CD4-positive, alpha-beta T cell (primary cell): Measurements from ENCODE around the gene ACLY. TPM values are rescaled to one million over a fixed set of nuclear protein-coding genes. Genes with fewer than 3 reads are reported as not detected.
A peak's percentile ranks its signal among the peaks of the same experiment; 100 is the strongest.
"Not testable (repeated sequence)": the region's sequence is repeated elsewhere in the genome, so short reads cannot be mapped to it uniquely, and the experiment has no call there.

Source experiments
- ATAC-seq: fragments of 200-7000 bp; cut with Tn5 transposase; one replicate; pipeline ENCODE4 v1.10.0; 2022; ENCODE audit warnings: mild to moderate bottlenecking; ENCODE audit not compliant: poor library complexity
- CTCF ChIA-PET: fragments of 350-600 bp; sonication (Branson Sonifier 250); formaldehyde crosslinking; loops from one replicate; lab custom pipeline; 2021; ENCODE audit warnings: antibody characterized with exemption, inconsistent platforms; lab: Charles Lee
- POLR2A ChIA-PET: fragments of 350-600 bp; sonication (Branson Sonifier 250); formaldehyde crosslinking; loops from one replicate; lab custom pipeline; 2021; ENCODE audit warnings: antibody characterized with exemption, inconsistent platforms; lab: Charles Lee
- DNase-seq, 14 experiments: peaks; one replicate each; pipeline ENCODE4 v3.0.0-alpha.2; 2013 to 2020; ENCODE audit warnings: mixed read lengths in 2 of 14
- H3K27ac ChIP-seq, 2 donors: one replicate each; pipeline versions ENCODE4 v1.5.1 to v1.7.0; 2013; ENCODE audit warnings: low read length in 2 of 2, low read depth in 1 of 2, mild to moderate bottlenecking in 1 of 2
- H3K27me3 ChIP-seq, 2 experiments: 1 replicate in 1 of 2; 2 replicates in 1 of 2; pipeline versions ENCODE4 v1.6.1 to v1.7.0; 2013; ENCODE audit warnings: low read length in 2 of 2, control low read depth in 1 of 2, mild to moderate bottlenecking in 1 of 2, moderate library complexity in 1 of 2; ENCODE audit not compliant: insufficient read depth in 2 of 2, control insufficient read depth in 1 of 2
- H3K36me3 ChIP-seq: one replicate; pipeline ENCODE4 v1.6.1; 2013; ENCODE audit warnings: low read length, control low read depth; ENCODE audit not compliant: insufficient read depth
- H3K4me1 ChIP-seq: one replicate; pipeline ENCODE4 v1.6.1; 2013; ENCODE audit warnings: low read length, control low read depth; ENCODE audit not compliant: insufficient read depth
- H3K4me3 ChIP-seq: one replicate; pipeline ENCODE4 v1.5.1; 2013; ENCODE audit warnings: mild to moderate bottlenecking, low read length, moderate library complexity
- H3K9me3 ChIP-seq, 2 experiments: 1 replicate in 1 of 2; 2 replicates in 1 of 2; pipeline versions ENCODE4 v1.6.1 to v1.7.0; 2013; ENCODE audit warnings: low read length in 2 of 2, mild to moderate bottlenecking in 2 of 2, control low read depth in 1 of 2, moderate library complexity in 1 of 2; ENCODE audit not compliant: control insufficient read depth in 1 of 2, insufficient read depth in 1 of 2
- H3K27ac Mint-ChIP-seq: one replicate; pipeline ENCODE4 v1.8.0; 2020; ENCODE audit warnings: mixed read lengths
- H3K27me3 Mint-ChIP-seq: one replicate; pipeline ENCODE4 v1.8.0; 2021; ENCODE audit warnings: mixed read lengths
- H3K36me3 Mint-ChIP-seq: one replicate; pipeline ENCODE4 v1.8.0; 2021; ENCODE audit warnings: low read depth, mixed read lengths
- H3K4me1 Mint-ChIP-seq: one replicate; pipeline ENCODE4 v1.8.0; 2021; ENCODE audit warnings: low read depth, mixed read lengths
- H3K4me3 Mint-ChIP-seq: one replicate; pipeline ENCODE4 v1.8.0; 2020; ENCODE audit warnings: mild to moderate bottlenecking, mixed read lengths
- H3K9me3 Mint-ChIP-seq: one replicate; pipeline ENCODE4 v1.8.0; 2020; ENCODE audit warnings: mixed read lengths
- intact Hi-C, 2 experiments: fragments of 100-400 bp; cut with DNase I in 1 of 2; cut with micrococcal nuclease in 1 of 2; formaldehyde crosslinking; loops; one replicate each; pipeline versions ENCODE4 v1.15.1 to v1.9.0; 2023 to 2025; cut with DNase I, micrococcal nuclease
- total RNA-seq, 174 experiments: library from RNA in 2 of 174; stranded (reverse) in 2 of 174; gene quantifications; one replicate each; pipeline ENCODE4 v1.2.3 and lab custom pipeline; 2021 to 2026
- TF ChIP-seq, protein P1 (sequence below): fragments of 200-600 bp; IDR thresholded peaks from one replicate; pipeline ENCODE4 v1.8.0; 2022; ENCODE audit warnings: antibody characterized with exemption, mild to moderate bottlenecking

The ACLY gene
- total RNA-seq, 2 experiments from 2014 or later: 25.9 to 28.3 TPM

DNA sequence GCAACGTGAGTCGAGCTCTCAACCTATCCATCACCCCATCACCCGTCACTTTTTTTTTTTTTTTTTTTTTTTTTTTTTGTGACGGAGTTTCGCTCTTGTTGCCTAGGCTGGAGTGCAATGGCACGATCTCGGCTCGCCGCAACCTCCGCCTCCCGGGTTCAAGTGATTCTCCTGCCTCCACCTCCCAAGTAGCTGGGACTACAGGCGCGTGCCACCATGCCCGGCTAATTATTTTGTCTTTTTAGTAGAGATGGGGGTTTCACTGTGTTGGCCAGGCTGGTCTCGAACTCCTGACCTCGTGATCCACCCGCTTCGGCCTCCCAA is 12.0 kb upstream of the ACLY start:
- H3K9me3 ChIP-seq, H3K9me3 Mint-ChIP-seq, H3K36me3 ChIP-seq, H3K36me3 Mint-ChIP-seq, H3K27me3 ChIP-seq, DNase-seq, H3K27me3 Mint-ChIP-seq: not testable (repeated sequence)
- H3K4me3 ChIP-seq: peak overlapping the region; percentile 68
- peak overlapping the region; percentile 91 for H3K4me3 Mint-ChIP-seq
- POLR2A ChIA-PET: interaction anchor here (0.6 to 4.2 kb wide), 16 partner anchors 12 to 1582 kb away, joined by 3 to 44 read pairs (median 4); partner anchors contain the start of genes ACLY, CNP, DNAJC7 and EIF1
- peak overlapping the region; percentile 89 for H3K27ac Mint-ChIP-seq
- intact Hi-C loops: loop anchor here (1.0 to 2.0 kb wide), 2 partner anchors 11 to 86 kb away; partner anchors contain the start of gene DNAJC7 (in 1 of the 2)
- peak overlapping the region; percentile 75 to 92 for H3K27ac ChIP-seq
- H3K4me1 ChIP-seq: peaks cover 23% of the 10 kb centered on the region
- CTCF ChIA-PET: interaction anchor here (0.8 to 1.7 kb wide), 8 partner anchors 12 to 1553 kb away, joined by 3 to 12 read pairs (median 4); partner anchors contain the start of genes ACLY, DHX8, DNAJC7 and NKIRAS2
- peak; percentile 56 for ATAC-seq
- peaks cover 19% of the 10 kb centered on the region for H3K4me1 Mint-ChIP-seq

DNA sequence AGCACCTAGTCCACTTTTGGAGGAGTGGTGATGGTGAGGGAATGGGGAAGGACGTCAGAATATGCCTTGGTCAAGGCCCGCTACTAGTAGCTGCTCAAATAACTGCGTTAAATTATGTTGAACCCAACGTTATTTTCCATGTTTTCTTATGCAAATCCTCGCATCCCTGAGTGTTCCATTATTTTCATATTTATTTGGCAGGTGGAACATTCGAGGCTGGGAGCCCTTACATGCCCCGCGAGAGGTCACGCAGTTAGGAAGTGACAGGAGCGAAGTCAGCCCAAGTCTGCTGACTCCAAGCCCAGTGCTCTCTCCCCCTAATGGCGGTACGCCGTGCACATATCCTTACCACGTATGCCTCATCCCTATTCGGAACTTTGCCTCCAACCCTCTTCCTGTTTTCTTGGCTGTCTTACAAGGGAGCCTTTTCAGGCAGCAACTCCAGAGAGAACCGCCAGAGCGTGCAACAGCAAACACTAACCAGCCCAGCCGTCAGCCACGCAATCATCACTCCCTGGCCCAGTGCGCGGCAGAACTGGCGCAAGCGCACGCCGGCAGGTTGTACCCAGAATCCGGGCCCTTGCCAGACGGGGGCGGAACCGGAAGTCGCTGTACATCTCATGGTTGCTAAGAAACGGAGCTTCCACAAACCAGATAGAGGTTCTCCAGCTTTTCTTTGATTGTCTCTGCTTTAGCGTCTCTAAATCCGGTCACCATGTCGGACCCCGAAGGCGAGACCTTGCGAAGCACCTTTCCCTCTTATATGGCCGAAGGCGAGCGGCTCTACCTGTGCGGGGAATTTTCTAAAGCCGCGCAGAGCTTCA is 11.5 kb upstream of the ACLY start, which contains the start of gene ODAD4:
Gene ODAD4, plus strand, starts transcription at position 609 of the 824 bp plus-strand sequence. Its CDS starts 107 bp downstream, at position 716.
- Histone ChIP-seq H3K27me3 (no peaks in the 10 kb centered on the region), H3K9me3 (no peaks in the 10 kb centered on the region), H3K36me3 (no peaks in the 10 kb centered on the region), H3K4me3 (peak within 1 kb of the TSS; percentile 68), H3K27ac (peak within 1 kb of the TSS; percentile 75 to 92), H3K4me1 (peaks cover 23% of the 10 kb centered on the region)
- POLR2A ChIA-PET: interaction anchor here (0.6 to 4.2 kb wide), 17 partner anchors 12 to 1582 kb away, joined by 3 to 44 read pairs (median 3); partner anchors contain the start of genes ACLY, CNP, DNAJC7 and EIF1
- intact Hi-C loops: loop anchor here (1.0 to 2.0 kb wide), 2 partner anchors 11 to 87 kb away; partner anchors contain the start of gene DNAJC7 (in 1 of the 2)
- Mint-ChIP-seq H3K36me3 (peaks cover 6% of the 10 kb centered on the region), H3K27me3 (no peaks in the 10 kb centered on the region), H3K9me3 (no peaks in the 10 kb centered on the region), H3K4me1 (peaks cover 19% of the 10 kb centered on the region), H3K27ac (peak within 1 kb of the TSS; percentile 89), H3K4me3 (peak within 1 kb of the TSS; percentile 91)
- CTCF ChIA-PET: interaction anchor here (0.8 to 1.7 kb wide), 8 partner anchors 12 to 1554 kb away, joined by 3 to 12 read pairs (median 4); partner anchors contain the start of genes ACLY, DHX8, DNAJC7 and NKIRAS2
- TF ChIP-seq, protein P1, sequence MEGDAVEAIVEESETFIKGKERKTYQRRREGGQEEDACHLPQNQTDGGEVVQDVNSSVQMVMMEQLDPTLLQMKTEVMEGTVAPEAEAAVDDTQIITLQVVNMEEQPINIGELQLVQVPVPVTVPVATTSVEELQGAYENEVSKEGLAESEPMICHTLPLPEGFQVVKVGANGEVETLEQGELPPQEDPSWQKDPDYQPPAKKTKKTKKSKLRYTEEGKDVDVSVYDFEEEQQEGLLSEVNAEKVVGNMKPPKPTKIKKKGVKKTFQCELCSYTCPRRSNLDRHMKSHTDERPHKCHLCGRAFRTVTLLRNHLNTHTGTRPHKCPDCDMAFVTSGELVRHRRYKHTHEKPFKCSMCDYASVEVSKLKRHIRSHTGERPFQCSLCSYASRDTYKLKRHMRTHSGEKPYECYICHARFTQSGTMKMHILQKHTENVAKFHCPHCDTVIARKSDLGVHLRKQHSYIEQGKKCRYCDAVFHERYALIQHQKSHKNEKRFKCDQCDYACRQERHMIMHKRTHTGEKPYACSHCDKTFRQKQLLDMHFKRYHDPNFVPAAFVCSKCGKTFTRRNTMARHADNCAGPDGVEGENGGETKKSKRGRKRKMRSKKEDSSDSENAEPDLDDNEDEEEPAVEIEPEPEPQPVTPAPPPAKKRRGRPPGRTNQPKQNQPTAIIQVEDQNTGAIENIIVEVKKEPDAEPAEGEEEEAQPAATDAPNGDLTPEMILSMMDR: peak; percentile 42
- peak; percentile 99 for ATAC-seq
- DNase-seq: peak; percentile 93 to 99 (median 95)

DNA sequence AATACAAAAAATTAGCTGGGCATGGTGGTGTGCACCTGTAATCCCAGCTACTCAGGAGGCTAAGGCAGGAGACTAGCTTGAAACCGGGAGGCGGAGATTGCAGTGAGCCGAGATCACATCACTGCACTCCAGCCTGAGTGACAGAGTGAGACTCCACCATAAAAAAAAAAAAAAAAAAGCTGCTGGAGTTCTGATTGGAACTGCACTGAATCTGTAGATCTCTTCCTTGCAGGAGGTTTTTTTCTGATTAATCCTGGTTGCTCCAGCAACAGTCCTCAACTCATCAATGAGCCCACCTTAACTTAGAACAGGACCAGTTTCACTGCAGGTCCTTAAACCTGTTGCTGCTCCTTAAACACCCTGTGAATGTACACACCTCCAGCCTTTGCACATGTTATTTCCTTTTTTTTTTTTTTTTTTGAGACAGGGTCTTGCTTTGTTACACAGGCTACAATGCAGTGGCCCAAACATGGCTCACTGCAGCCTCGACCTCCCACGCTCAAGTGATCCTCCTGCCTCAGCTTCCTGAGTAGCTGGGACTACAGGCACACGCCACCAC is 10.0 kb upstream of the ACLY start:
- no peaks in the 10 kb centered on the region for H3K9me3 Mint-ChIP-seq
- H3K27ac Mint-ChIP-seq: peak overlapping the region; percentile 89
- DNase-seq (no peak), ATAC-seq (no peak)
- ChIA-PET CTCF (interaction anchor here (0.6 to 0.7 kb wide), 2 partner anchors 30 to 1095 kb away, joined by 3 read pairs; no protein-coding TSS in a partner anchor), POLR2A (interaction anchor here (1.6 to 4.2 kb wide), 2 partner anchors 10 to 240 kb away, joined by 7 to 44 read pairs; partner anchors contain the start of genes ACLY and EIF1)
- TF ChIP-seq, protein P1: no peak
- Histone ChIP-seq H3K36me3 (no peaks in the 10 kb centered on the region), H3K9me3 (no peaks in the 10 kb centered on the region), H3K27me3 (no peaks in the 10 kb centered on the region), H3K4me1 (peaks cover 23% of the 10 kb centered on the region), H3K4me3 (no peak overlapping the region), H3K27ac (no peak overlapping the region)
- peaks cover 19% of the 10 kb centered on the region for H3K4me1 Mint-ChIP-seq
- H3K27me3 Mint-ChIP-seq: no peaks in the 10 kb centered on the region
- H3K36me3 Mint-ChIP-seq: peaks cover 6% of the 10 kb centered on the region
- intact Hi-C loops: no loop called here
- H3K4me3 Mint-ChIP-seq: no peak overlapping the region
